Endothelial cell of umbilical vein (primary cell): Measurements from ENCODE around the gene XYLT1. TPM values are rescaled to one million over a fixed set of nuclear protein-coding genes. Genes with fewer than 3 reads are reported as not detected.

ENCODE experiments used
- BruUV-seq: library from RNA; stranded (reverse); fragments of 400-500 nt; replicated peaks from 2 replicates; lab custom pipeline; 2021; lab: Mats Ljungman, UMichigan
- CTCF ChIA-PET: fragments of 300-600, 350-600 bp; sonication (Branson Sonifier 250); formaldehyde crosslinking; loops from one replicate; lab custom pipeline; 2021; ENCODE audit warnings: antibody characterized with exemption, inconsistent platforms; lab: Charles Lee
- POLR2A ChIA-PET: fragments of 300-600, 350-600 bp; sonication (Branson Sonifier 250); formaldehyde crosslinking; loops from one replicate; lab custom pipeline; 2021; ENCODE audit warnings: antibody characterized with exemption, inconsistent platforms; lab: Charles Lee
- DNase-seq: peaks from one replicate; pipeline ENCODE4 v3.0.0-alpha.2; 2011; ENCODE audit warnings: low read depth, low spot score
- FAIRE-seq: peaks from 2 replicates; lab custom pipeline; 2011; peaks lifted over from hg19 to GRCh38; lab: Jason Lieb, UNC
- H2AFZ ChIP-seq: 2 replicates; pipeline ENCODE4 v1.6.0; 2012; ENCODE audit warnings: low read depth, low read length, control low read depth, inconsistent platforms
- H3K27ac ChIP-seq: 2 replicates; pipeline ENCODE4 v1.5.1; 2011; ENCODE audit warnings: low read depth, mild to moderate bottlenecking, control low read depth, low read length, moderate library complexity; ENCODE audit not compliant: insufficient read depth
- H3K27me3 ChIP-seq, 2 experiments: 2 replicates each; pipeline versions ENCODE4 v1.6.0 to v1.6.1; 2011; ENCODE audit warnings: low read length in 2 of 2, mixed read lengths in 1 of 2; ENCODE audit not compliant: control insufficient read depth in 2 of 2, insufficient read depth in 2 of 2
- H3K36me3 ChIP-seq, 2 experiments: 2 replicates in 1 of 2; 3 replicates in 1 of 2; pipeline ENCODE4 v1.5.1; 2011; ENCODE audit warnings: low read length in 2 of 2, mild to moderate bottlenecking in 1 of 2, moderate library complexity in 1 of 2; ENCODE audit not compliant: control insufficient read depth in 2 of 2, insufficient read depth in 2 of 2; ENCODE audit errors: extremely low read depth in 1 of 2
- H3K4me1 ChIP-seq: 3 replicates; pipeline ENCODE4 v1.5.1; 2011; ENCODE audit warnings: mild to moderate bottlenecking, low read length; ENCODE audit not compliant: control insufficient read depth, insufficient read depth; ENCODE audit errors: extremely low read depth
- H3K4me2 ChIP-seq: 2 replicates; pipeline ENCODE4 v1.6.1; 2011; ENCODE audit warnings: low read length, control low read depth, mixed read lengths; ENCODE audit not compliant: insufficient read depth
- H3K4me3 ChIP-seq, 3 experiments: fragments of 200-600 bp in 1 of 3; sonication (generic), shearing (Covaris generic) in 1 of 3; replicated peaks in 1 of 3; 2 replicates each; pipeline ENCODE4 v1.5.1; 2011 to 2016; ENCODE audit warnings: control low read depth in 3 of 3, low read length in 3 of 3, mild to moderate bottlenecking in 2 of 3, inconsistent platforms in 1 of 3, low read depth in 1 of 3, moderate library complexity in 1 of 3; ENCODE audit not compliant: insufficient read depth in 1 of 3
- H3K79me2 ChIP-seq: 2 replicates; pipeline ENCODE4 v1.6.0; 2012; ENCODE audit warnings: low read length, inconsistent platforms; ENCODE audit not compliant: control insufficient read depth, insufficient read depth
- H3K9ac ChIP-seq: replicated peaks from 2 replicates; pipeline ENCODE3; 2011; ENCODE audit warnings: low read length, control low read depth; ENCODE audit not compliant: insufficient read depth; ENCODE audit errors: extremely low read depth
- H3K9me1 ChIP-seq: replicated peaks from 3 replicates; pipeline ENCODE4 v1.6.0; 2011; ENCODE audit warnings: mild to moderate bottlenecking, low read length; ENCODE audit not compliant: control insufficient read depth, insufficient read depth; ENCODE audit errors: extremely low read depth
- H3K9me3 ChIP-seq: replicated peaks from 2 replicates; pipeline ENCODE4 v1.5.1; 2012; ENCODE audit warnings: low read length, inconsistent platforms; ENCODE audit not compliant: control insufficient read depth, insufficient read depth
- H4K20me1 ChIP-seq: replicated peaks from 2 replicates; pipeline ENCODE3; 2011; ENCODE audit warnings: mild to moderate bottlenecking, low read length; ENCODE audit not compliant: control insufficient read depth, insufficient read depth; ENCODE audit errors: extremely low read depth
- CTCF ChIP-seq, 2 donors: IDR thresholded peaks; 1 replicate in 1 of 2; 2 replicates in 1 of 2; pipeline ENCODE4 v1.5.1; 2011; ENCODE audit warnings: low read length in 2 of 2, mild to moderate bottlenecking in 2 of 2, moderate library complexity in 2 of 2, control low read depth in 1 of 2, inconsistent platforms in 1 of 2, low read depth in 1 of 2; ENCODE audit not compliant: insufficient read depth in 1 of 2; ENCODE audit errors: extremely low read depth in 1 of 2
- EZH2 ChIP-seq: IDR thresholded peaks from 2 replicates; pipeline ENCODE4 v1.6.1; 2012; ENCODE audit warnings: borderline replicate concordance, low read depth, mild to moderate bottlenecking, moderate library complexity, low read length, inconsistent platforms; ENCODE audit not compliant: severe bottlenecking
- GATA2 ChIP-seq: IDR thresholded peaks from 2 replicates; pipeline ENCODE4 v1.7.0; 2011; ENCODE audit warnings: low read depth, mild to moderate bottlenecking, moderate library complexity, mixed read lengths, low read length; ENCODE audit not compliant: insufficient read length, insufficient read depth
- MYC ChIP-seq: IDR thresholded peaks from one replicate; pipeline ENCODE4 v1.6.1; 2011; ENCODE audit warnings: mild to moderate bottlenecking, low read depth, low read length
- POLR2A ChIP-seq: IDR thresholded peaks from 2 replicates; pipeline ENCODE4 v1.6.1; 2012; ENCODE audit warnings: low read depth, mild to moderate bottlenecking, control low read depth, low read length
- POLR2AphosphoS5 ChIP-seq: IDR thresholded peaks from 2 replicates; pipeline ENCODE4 v1.6.1; 2012; ENCODE audit warnings: low read depth, mild to moderate bottlenecking, control low read depth, low read length, moderate library complexity; ENCODE audit not compliant: insufficient read depth
- dilution Hi-C: fragments of 300-500 bp; cut with MboI; formaldehyde crosslinking; loops from one replicate; pipeline ENCODE4 v1.15.0; 2019; ENCODE audit warnings: low sequenced_read_pairs; ENCODE audit not compliant: extremely low pct_ligation_motif_present
- intact Hi-C: fragments of 100-400 bp; cut with micrococcal nuclease; formaldehyde crosslinking; loops from one replicate; pipeline ENCODE4 v1.10.0; 2022
- polyA plus RNA-seq, 4 experiments: library from polyadenylated mRNA; depleted of rRNA in 3 of 4; stranded (reverse) in 3 of 4; unstranded in 1 of 4; fragments of >200 nt; gene quantifications; 2 replicates each; pipeline versions ENCODE4 v1.2.1 to v1.2.3, GENCODE V29; 2011 to 2012; ENCODE audit warnings: missing spikeins in 1 of 4
- total RNA-seq: library from RNA; stranded (reverse); gene quantifications from 2 replicates; pipeline ENCODE4 v1.2.3, GENCODE V29; 2021

Gene XYLT1
- total and polyA plus RNA-seq, 2 donors (not counting 3 experiments of a cell fraction or from before 2014, with no cell fraction given): 0.63 to 2.9 TPM

- TF ChIP-seq MYC (no peak), POLR2A (no peak), CTCF (IDR thresholded peaks at IDR 0.05; ENCODE audit: extremely low read depth in 1 of 2, insufficient read depth in 1 of 2, low read depth in 1 of 2, low read length in 2 of 2) (no peak), POLR2AphosphoS5 (no peak), GATA2 (no peak), EZH2 (no peak)
- Histone ChIP-seq H3K79me2 (no peaks in the 10 kb centered on the region), H2AFZ (no peak overlapping the region), H3K9ac (no peak overlapping the region), H3K9me1 (no peaks in the 10 kb centered on the region), H3K27ac (no peak overlapping the region), H3K27me3 (no peaks in the 10 kb centered on the region), H4K20me1 (no peaks in the 10 kb centered on the region), H3K4me3 (no peak overlapping the region), H3K36me3 (no peaks in the 10 kb centered on the region), H3K4me2 (no peak overlapping the region), H3K4me1 (no peaks in the 10 kb centered on the region), H3K9me3 (no peaks in the 10 kb centered on the region)
- ChIA-PET POLR2A (no interaction called here), CTCF (no interaction called here)
- BruUV-seq: no TSS peak
- dilution Hi-C loops (no loop called here), intact Hi-C loops (no loop called here)
- FAIRE-seq: no peak
- DNase-seq: no peak
Observed at GRCh38 chr16:17416461-17417311, 54.1 kb downstream of the XYLT1 start.
